Stimulated activated CD8-positive, alpha-beta memory T cell treated with anti-CD3 and anti-CD28 coated beads, Interleukin-12 subunit alpha, Interleukin-12 subunit beta, amount 100 ng/mL, for 1 hour (primary cell): ENCODE data around the gene TMUB1.

Experiments used
- DNase-seq: peaks from one replicate; pipeline ENCODE4 v3.0.0-alpha.2; 2020; ENCODE audit warnings: low read depth

Gene TMUB1

GRCh38 chr7:151083071-151083823 is at the start of gene TMUB1:
TSS of gene TMUB1 (minus strand) at chr7:151083493. CDS start at chr7:151082563, 930 bp downstream.
- DNase-seq, result peak; percentile 71

DNA sequence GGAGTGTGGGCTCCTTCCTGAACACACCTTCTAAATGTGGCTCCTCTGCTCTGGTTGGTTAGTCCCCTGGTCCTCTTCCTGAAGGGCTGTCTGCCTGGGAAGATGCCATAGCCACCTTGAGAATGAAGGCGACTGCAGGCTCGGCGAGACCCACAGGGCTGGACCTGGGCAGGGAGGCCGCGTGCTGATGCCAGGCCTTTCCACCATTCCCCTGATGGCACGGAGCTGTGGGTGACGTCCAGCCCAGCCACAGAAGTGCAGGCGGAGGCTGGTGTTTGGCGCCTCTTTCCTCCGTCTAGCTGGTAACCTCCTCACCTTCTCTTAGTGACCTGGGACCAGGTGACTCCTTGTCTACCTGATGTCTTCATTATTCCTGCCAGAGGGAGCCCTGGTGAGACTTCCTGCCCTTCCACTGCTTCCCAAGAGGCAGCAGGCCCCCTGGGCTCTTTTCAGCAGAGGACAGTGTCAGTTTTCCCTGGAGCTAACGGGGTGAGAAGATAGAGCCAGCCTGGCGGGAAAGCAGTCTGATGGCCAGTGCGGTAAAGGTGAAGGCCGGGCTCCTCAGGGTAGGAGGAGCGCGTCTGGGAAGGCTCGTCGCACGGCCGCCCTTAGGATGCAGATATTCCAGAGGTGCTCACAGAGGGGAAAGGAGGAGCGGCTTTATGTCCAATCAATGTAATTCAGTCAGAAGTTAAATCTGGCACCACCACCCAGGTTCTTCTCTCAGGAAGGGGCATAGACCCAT is 49.3 kb upstream of the TMUB1 start:
- no peak for DNase-seq

DNA sequence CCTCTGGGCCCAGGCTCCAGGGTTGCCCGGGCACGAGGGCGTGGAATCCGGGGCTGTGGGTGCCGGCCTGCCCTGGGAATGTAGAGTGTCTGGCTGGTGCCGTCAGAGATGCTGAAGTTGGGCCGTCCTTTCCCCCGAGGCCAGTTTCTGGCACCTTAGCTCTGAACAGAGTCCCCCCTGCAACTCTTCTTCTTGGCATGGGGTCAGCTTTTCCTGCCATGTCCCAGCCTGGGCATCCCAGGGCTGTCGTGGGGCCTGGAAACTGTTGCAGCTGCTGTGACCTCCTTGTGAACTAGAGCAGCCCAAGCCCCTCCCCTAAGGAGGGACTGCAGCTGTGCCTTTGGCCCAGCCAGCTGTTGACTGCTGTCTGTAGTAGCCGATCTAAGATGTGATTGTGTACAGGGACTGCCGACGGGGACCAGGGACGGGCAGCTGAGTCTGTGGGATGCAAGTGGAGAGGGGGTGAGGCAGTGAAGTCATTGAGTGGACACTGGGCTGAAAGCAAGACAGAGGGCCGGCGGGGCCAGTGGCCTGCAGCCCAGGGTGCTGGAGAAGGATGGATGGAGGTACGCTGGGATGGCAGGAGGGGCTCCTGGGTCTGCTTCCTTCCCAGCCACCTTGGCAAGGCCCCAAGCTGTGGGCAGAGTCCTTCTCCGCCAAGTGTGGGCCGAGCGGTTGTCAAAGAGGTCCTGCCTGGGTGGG is 48.5 kb upstream of the TMUB1 start:
- DNase-seq, result no peak

GRCh38 chr7:151131224-151131591 is 47.9 kb upstream of the TMUB1 start:
- no peak for DNase-seq

DNA sequence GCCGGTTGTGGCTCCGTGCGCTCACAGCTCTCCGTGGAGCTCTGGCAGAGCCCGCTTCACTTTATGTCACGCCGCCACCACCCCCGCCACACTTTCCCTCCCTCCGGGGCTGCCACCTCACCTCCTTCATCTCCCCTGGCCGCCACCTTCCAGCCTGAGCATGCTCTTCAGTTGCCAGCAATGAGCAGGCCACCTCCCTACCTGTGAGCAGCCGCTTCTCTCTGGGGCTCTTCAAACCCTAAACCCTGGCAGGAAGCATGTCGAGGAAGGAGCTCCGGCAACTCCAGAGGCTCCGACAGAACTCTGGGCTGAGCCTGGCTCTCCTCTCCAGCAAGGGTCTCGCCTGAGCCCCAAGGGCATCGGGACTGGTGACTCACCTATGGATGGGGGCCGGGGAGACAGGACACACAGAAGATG is 47.5 kb upstream of the TMUB1 start:
- no peak for DNase-seq

DNA sequence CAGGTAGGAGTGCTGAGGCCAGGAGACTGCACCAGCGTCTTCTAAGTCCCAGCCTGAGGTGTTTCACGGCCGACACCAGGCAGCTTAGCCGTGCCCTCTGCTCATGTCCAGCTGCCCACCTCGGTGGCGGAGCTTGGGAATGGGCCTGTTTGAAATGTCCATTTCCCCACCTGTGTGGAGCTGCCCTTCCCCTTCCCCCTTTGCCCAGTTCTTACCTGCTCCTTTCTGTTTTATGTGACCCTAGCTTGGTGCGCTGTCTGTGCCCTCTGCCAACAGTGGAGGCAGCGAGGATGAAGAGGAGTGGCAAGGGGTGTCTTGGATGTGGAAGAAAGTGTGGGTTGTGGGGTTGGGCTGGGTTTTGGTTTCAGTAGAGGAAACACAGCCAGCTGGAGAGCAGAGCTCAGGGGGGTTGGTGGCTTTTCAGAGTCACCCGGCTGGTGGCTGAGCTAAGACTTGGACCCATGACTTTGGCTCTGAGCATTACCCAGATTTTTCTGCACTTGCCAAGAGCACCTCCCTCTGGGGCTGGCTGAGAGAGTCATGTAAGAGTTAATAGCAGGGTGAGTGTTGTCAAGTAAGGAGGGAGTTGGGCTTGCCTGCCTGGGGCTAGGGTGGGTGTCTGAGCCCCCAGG is 46.8 kb upstream of the TMUB1 start:
- DNase-seq, result no peak

DNA sequence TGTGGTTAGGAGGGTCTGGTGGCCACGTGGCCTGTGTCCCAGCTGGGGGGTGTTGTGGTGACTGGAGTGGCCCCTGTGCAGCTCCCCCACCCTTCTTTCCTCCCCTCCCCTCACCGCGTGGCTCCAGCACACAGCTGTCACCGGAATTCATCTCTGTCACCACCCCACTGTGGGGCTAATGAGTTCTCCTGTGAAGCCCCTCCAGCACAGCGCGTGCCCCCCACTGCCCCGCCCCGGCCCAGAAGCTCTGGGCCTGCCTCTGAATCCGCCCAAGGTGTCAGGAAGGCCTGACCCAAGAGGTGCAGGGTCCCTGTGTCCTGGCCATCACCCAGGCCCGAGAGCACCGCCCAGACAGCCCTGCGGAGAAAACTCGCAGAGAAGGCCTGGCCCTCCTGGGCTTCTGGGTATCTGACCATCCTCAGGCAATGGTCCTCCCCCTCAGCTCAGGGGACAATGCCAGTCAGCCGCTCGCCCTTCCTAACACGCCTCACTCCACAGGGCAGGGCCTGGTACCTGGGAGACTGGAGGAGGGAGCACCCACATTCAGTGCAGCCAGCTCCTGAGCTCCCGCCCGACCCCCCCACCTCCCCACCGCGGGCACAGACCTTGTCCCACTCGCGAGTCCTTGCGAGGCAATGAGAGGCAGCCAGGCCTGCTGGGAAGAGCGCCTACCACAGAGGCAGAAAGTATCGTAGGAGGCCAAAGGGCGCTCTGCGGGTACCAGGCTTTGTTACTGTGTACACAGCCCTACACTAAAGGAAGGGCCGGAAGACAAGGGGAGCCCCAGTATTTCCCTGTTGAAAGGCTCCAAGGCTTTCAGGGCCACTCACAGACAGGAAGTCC is 46.0 kb upstream of the TMUB1 start:
- no peak for DNase-seq

DNA sequence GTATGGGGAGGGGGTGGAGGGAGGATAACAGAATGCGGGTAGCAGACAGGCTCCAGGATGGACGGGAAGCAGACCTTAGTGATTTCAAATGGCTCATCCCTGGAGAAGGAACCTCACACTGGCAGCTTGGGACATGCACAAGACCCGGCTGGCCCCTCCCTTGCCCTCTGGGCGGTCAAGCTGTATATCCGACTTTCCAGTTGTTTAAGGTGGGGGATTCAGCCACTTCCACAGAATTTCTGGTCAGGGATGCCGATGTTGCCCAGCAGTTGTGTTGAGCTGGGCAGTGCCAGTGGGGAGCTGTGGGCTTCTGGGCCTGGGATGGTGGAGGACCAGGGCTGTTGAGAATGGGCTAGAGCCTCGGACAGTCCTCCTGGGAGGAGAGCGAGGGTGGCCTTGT is 45.4 kb upstream of the TMUB1 start:
- no peak for DNase-seq

DNA sequence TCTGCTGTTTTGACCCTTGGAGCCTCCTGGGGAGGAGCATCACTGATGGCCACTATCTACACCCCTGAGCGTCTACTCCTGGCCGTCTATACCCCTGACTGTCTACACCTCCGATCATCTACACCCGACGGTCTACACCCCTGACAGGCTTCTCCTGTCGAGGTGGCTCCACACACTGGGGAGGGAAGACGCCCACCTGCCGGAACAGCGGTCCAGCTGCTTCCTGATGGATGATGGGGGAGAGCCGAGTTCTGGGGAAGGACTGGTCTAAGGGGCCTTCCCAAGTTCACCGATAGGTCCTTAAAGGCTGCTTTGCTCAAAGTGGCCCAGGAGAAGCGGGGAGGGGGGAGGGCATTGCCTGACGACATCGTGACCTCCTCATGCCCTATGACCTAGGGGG is 44.9 kb upstream of the TMUB1 start:
- DNase-seq, result no peak

- DNase-seq, result no peak
Measured at GRCh38 chr7:151126491-151127137, 43.3 kb upstream of the TMUB1 start.

DNA sequence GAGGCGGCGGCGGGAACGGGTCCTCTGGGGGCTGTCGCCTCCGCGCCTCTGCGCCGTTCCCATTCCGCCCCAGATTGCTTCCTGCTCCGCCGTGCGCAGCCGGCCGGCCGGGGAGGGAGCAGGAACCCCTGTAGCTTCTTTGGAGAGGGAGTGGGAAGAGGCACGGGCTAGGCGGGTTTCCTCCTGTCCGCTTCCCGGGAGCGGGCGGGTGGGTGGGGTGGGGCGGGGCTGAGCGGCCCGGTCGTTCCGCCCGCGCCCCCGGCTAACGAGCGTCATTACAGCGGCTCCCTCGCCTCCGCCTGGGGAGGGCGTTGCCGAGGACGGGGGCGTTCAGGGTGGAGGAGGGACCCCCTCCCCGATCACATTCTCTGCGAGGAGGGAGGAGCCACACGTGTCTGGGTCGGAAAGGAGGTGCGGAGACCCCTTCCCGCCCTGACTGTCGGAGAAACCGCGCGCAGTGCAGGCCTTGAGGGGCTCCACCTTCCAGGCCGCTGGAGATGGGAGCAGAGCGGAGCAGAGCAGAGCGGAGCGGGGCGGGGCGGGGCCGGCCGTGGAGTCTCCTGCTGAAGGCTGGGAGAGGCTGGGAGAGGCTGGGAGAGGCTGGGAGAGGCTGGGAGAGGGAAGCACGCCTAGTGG is 42.7 kb upstream of the TMUB1 start:
- DNase-seq, result no peak

DNA sequence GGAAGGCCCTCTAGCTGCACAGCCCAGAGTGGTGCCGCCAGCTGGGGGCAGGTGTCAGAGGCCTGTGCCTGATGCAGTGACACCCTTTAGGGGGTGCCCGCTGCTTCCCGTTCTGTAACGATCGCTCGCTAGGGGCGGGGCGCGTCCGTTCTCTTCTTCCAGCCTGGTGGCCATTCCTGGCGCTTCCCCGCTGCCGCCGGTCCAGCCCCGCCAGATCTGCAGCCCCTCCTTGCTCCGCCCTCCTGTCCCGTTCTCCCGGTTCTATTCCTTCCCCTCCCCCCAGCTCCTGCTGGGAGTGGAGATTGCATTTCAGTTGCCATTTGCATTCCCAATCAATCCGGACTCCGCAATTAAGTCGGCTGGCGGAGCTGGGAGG is 42.2 kb upstream of the TMUB1 start:
- DNase-seq, result no peak

- DNase-seq, result no peak
Measured at GRCh38 chr7:151124899-151125399, 41.7 kb upstream of the TMUB1 start.

DNA sequence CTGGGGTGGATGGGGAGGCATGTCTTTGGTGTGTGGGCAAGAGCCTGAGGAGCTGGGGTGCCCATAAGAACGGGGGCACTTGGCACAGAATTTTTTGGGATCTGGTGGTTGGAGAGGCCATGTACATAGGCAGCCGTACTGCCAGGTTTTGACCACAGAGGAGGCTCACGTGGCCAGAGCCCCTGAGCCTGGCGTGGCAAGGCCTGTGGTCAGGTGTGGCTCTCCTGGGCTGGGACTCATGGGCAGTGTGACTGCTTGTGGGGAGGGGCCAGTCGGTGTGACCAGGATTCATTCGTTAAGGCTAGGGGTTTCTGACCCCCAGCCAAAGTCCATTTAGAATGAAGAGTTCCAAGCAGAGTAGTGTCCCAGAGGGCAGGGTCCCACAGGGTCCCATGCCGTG is 41.2 kb upstream of the TMUB1 start:
- DNase-seq, result no peak

DNA sequence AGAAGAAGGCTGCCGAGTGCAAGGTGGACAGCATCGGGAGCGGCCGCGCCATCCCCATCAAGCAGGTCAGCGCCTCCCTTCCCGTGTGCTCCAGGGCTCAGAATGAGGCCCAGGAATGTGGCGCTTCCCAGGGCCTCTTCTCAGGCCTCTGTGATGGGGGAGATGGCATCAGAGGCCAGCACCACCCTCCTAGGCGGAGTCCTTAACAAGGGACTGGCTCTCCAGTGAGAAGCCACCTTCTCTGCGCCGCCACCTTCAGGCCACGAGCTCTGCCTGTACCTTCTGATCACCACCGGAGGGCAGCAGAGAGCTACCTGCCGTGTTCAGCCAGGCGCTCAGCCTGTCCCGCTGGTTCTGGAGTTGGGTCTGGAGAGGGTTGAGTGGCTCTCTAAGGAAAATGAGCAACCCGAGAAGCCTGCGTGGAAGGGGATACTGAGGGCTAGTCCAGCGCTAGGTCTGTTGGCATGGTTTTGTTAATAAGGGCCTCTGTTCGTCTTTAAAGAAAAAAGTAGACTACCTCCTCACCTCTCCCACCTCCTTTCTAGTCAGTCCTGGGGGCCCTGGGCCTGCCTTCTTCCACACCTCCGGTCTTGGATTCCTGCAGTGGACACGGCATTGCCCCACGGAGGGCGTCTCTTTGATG is 40.6 kb upstream of the TMUB1 start:
- peak; percentile 77 for DNase-seq

GRCh38 chr7:151123158-151123821 is 40.0 kb upstream of the TMUB1 start:
- no peak for DNase-seq

DNA sequence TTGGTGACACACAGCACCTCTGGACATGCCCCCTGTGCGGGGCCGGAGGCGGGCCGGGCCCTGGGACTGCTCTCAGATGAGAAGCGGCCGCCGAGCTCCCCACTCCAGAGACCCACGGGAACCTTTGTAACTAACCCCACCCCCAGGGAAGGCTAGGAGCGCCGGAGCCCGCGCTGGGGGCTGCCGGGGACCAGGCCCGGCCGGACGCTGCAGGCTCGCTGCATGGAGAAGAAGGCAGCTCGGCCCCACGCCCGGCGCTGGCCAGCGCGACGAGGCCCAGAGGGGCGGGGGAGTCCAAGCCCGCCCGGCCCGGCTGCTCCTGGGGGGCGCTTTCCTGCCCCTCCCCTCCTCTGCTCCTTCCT is 39.5 kb upstream of the TMUB1 start:
- DNase-seq, result no peak

GRCh38 chr7:151122276-151122675 is 39.0 kb upstream of the TMUB1 start:
- DNase-seq, result no peak

- no peak for DNase-seq
Measured at GRCh38 chr7:151121380-151122170, 38.3 kb upstream of the TMUB1 start.
